GM12891 (cell line): ENCODE results near the gene CTSL.

Source experiments
- PAX5 ChIP-seq: IDR thresholded peaks from 2 replicates; pipeline ENCODE4 v1.6.1; 2011; ENCODE audit warnings: low read length, moderate library complexity, mild to moderate bottlenecking; ENCODE audit not compliant: insufficient read depth, severe bottlenecking
- POLR2A ChIP-seq: IDR thresholded peaks from 2 replicates; pipeline ENCODE4 v1.6.1; 2011; ENCODE audit warnings: low read depth, low read length, control low read depth
- POLR2AphosphoS5 ChIP-seq: IDR thresholded peaks from 2 replicates; pipeline ENCODE4 v1.6.1; 2011; ENCODE audit warnings: low read depth, low read length, control low read depth
- SPI1 ChIP-seq: IDR thresholded peaks from 2 replicates; pipeline ENCODE4 v1.6.1; 2011; ENCODE audit warnings: low read depth, low read length, control low read depth
- TAF1 ChIP-seq: IDR thresholded peaks from 2 replicates; pipeline ENCODE4 v1.6.1; 2011; ENCODE audit warnings: low read depth, low read length, control low read depth

DNA sequence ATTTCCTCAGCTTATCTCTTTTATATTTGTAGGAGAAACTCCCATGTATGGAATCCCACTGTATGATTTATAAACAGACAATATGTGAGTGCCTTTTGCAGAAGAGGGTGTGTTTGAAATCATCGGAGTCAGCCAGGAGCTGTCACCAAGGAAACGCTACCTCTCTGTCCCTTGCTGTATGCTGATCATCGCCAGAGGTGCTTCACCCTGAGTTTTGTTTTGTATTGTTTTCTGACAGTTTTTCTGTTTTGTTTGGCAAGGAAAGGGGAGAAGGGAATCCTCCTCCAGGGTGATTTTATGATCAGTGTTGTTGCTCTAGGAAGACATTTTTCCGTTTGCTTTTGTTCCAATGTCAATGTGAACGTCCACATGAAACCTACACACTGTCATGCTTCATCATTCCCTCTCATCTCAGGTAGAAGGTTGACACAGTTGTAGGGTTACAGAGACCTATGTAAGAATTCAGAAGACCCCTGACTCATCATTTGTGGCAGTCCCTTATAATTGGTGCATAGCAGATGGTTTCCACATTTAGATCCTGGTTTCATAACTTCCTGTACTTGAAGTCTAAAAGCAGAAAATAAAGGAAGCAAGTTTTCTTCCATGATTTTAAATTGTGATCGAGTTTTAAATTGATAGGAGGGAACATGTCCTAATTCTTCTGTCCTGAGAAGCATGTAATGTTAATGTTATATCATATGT, 18.0 kb upstream of the CTSL start:
- TF ChIP-seq POLR2AphosphoS5 (no peak), TAF1 (no peak), POLR2A (no peak), SPI1 (no peak), PAX5 (no peak)
